ENCODE measurements around the gene PNPLA2. TPM values are rescaled to one million over a fixed set of nuclear protein-coding genes. Genes with fewer than 3 reads are reported as not detected.
A peak's percentile ranks its signal among the peaks of the same experiment; 100 is the strongest.

Gene PNPLA2
- total RNA-seq, 1 experiment from 2014 or later: 66.5 TPM

GRCh38 chr11:786235-787083, 32.3 kb upstream of the PNPLA2 start:
- POLR2A ChIA-PET: no interaction called here
- Mint-ChIP-seq H3K27me3 (ENCODE audit: low read depth) (no peaks in the 10 kb centered on the region), H3K27ac (peak overlapping the region; percentile 49; the same call in 1 of the 2 replicates), H3K9me3 (no peaks in the 10 kb centered on the region), H3K4me1 (peaks cover 28% of the 10 kb centered on the region), H3K36me3 (peaks cover 3% of the 10 kb centered on the region), H3K4me3 (no peak overlapping the region)
- CTCF ChIA-PET: interaction anchor here (0.5 to 1.0 kb wide), 2 partner anchors 10 to 161 kb away, joined by 3 to 5 read pairs; no protein-coding TSS in a partner anchor
- DNase-seq (ENCODE audit: low spot score) (no peak), ATAC-seq (no peak)
- TF ChIP-seq CREM (CRISPR knock-in tag; IDR thresholded peaks at IDR 0.05) (no peak), GABPB1 (CRISPR knock-in tag; IDR thresholded peaks at IDR 0.05) (no peak), IRF1 (CRISPR knock-in tag; IDR thresholded peaks at IDR 0.05) (no peak), STAT6 (CRISPR knock-in tag; conservative IDR thresholded peaks at IDR 0.05; ENCODE audit: low read depth) (no peak), ZNF532 (CRISPR knock-in tag; IDR thresholded peaks at IDR 0.05; ENCODE audit: borderline replicate concordance) (no peak), ZNF416 (CRISPR knock-in tag; IDR thresholded peaks at IDR 0.05) (no peak), NR3C1 (CRISPR knock-in tag; conservative IDR thresholded peaks at IDR 0.05; ENCODE audit: low read depth) (no peak), NFYB (CRISPR knock-in tag; conservative IDR thresholded peaks at IDR 0.05; ENCODE audit: low read depth) (no peak), E2F4 (CRISPR knock-in tag; IDR thresholded peaks at IDR 0.05; ENCODE audit: borderline replicate concordance, low read depth) (no peak), ZBTB43 (CRISPR knock-in tag; IDR thresholded peaks at IDR 0.05) (no peak), PRRX2 (CRISPR knock-in tag; IDR thresholded peaks at IDR 0.05) (no peak), ELF4 (CRISPR knock-in tag; IDR thresholded peaks at IDR 0.05; ENCODE audit: low read depth) (no peak), NFATC4 (CRISPR knock-in tag; IDR thresholded peaks at IDR 0.05) (no peak)
- TF ChIP-seq, protein P1, sequence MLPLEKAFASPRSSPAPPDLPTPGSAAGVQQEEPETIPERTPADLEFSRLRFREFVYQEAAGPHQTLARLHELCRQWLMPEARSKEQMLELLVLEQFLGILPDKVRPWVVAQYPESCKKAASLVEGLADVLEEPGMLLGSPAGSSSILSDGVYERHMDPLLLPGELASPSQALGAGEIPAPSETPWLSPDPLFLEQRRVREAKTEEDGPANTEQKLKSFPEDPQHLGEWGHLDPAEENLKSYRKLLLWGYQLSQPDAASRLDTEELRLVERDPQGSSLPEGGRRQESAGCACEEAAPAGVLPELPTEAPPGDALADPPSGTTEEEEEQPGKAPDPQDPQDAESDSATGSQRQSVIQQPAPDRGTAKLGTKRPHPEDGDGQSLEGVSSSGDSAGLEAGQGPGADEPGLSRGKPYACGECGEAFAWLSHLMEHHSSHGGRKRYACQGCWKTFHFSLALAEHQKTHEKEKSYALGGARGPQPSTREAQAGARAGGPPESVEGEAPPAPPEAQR (CRISPR knock-in tag; IDR thresholded peaks at IDR 0.05): no peak
- TF ChIP-seq, protein P2, sequence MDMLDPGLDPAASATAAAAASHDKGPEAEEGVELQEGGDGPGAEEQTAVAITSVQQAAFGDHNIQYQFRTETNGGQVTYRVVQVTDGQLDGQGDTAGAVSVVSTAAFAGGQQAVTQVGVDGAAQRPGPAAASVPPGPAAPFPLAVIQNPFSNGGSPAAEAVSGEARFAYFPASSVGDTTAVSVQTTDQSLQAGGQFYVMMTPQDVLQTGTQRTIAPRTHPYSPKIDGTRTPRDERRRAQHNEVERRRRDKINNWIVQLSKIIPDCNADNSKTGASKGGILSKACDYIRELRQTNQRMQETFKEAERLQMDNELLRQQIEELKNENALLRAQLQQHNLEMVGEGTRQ (CRISPR knock-in tag; IDR thresholded peaks at IDR 0.05): no peak
- TF ChIP-seq, protein P3, sequence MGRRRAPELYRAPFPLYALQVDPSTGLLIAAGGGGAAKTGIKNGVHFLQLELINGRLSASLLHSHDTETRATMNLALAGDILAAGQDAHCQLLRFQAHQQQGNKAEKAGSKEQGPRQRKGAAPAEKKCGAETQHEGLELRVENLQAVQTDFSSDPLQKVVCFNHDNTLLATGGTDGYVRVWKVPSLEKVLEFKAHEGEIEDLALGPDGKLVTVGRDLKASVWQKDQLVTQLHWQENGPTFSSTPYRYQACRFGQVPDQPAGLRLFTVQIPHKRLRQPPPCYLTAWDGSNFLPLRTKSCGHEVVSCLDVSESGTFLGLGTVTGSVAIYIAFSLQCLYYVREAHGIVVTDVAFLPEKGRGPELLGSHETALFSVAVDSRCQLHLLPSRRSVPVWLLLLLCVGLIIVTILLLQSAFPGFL (CRISPR knock-in tag; IDR thresholded peaks at IDR 0.05; ENCODE audit: borderline replicate concordance): no peak
- TF ChIP-seq, protein P4, sequence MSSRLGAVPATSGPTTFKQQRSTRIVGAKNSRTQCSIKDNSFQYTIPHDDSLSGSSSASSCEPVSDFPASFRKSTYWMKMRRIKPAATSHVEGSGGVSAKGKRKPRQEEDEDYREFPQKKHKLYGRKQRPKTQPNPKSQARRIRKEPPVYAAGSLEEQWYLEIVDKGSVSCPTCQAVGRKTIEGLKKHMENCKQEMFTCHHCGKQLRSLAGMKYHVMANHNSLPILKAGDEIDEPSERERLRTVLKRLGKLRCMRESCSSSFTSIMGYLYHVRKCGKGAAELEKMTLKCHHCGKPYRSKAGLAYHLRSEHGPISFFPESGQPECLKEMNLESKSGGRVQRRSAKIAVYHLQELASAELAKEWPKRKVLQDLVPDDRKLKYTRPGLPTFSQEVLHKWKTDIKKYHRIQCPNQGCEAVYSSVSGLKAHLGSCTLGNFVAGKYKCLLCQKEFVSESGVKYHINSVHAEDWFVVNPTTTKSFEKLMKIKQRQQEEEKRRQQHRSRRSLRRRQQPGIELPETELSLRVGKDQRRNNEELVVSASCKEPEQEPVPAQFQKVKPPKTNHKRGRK (CRISPR knock-in tag; IDR thresholded peaks at IDR 0.05; ENCODE audit: borderline replicate concordance): no peak
